Endothelial cell of umbilical vein (primary cell): Measurements from ENCODE around the gene ACTL10.

Experiments used
- CTCF ChIP-seq, 2 donors: IDR thresholded peaks; 1 replicate in 1 of 2; 2 replicates in 1 of 2; pipeline ENCODE4 v1.5.1; 2011; ENCODE audit warnings: low read length in 2 of 2, mild to moderate bottlenecking in 2 of 2, moderate library complexity in 2 of 2, control low read depth in 1 of 2, inconsistent platforms in 1 of 2, low read depth in 1 of 2; ENCODE audit not compliant: insufficient read depth in 1 of 2; ENCODE audit errors: extremely low read depth in 1 of 2
- EZH2 ChIP-seq: IDR thresholded peaks from 2 replicates; pipeline ENCODE4 v1.6.1; 2012; ENCODE audit warnings: borderline replicate concordance, low read depth, mild to moderate bottlenecking, moderate library complexity, low read length, inconsistent platforms; ENCODE audit not compliant: severe bottlenecking
- FOS ChIP-seq: IDR thresholded peaks from 2 replicates; pipeline ENCODE4 v1.6.1; 2011; ENCODE audit warnings: mild to moderate bottlenecking, low read length, moderate library complexity, borderline replicate concordance; ENCODE audit not compliant: insufficient read depth
- GATA2 ChIP-seq: IDR thresholded peaks from 2 replicates; pipeline ENCODE4 v1.7.0; 2011; ENCODE audit warnings: low read depth, mild to moderate bottlenecking, moderate library complexity, mixed read lengths, low read length; ENCODE audit not compliant: insufficient read length, insufficient read depth
- JUN ChIP-seq: IDR thresholded peaks from 2 replicates; pipeline ENCODE4 v1.6.1; 2011; ENCODE audit warnings: borderline replicate concordance, low read depth; ENCODE audit not compliant: insufficient read length, insufficient read depth
- MAX ChIP-seq: IDR thresholded peaks from 2 replicates; pipeline ENCODE4 v1.6.1; 2011; ENCODE audit not compliant: insufficient read depth, insufficient read length
- MYC ChIP-seq: IDR thresholded peaks from one replicate; pipeline ENCODE4 v1.6.1; 2011; ENCODE audit warnings: mild to moderate bottlenecking, low read depth, low read length
- POLR2A ChIP-seq: IDR thresholded peaks from 2 replicates; pipeline ENCODE4 v1.6.1; 2012; ENCODE audit warnings: low read depth, mild to moderate bottlenecking, control low read depth, low read length
- POLR2AphosphoS5 ChIP-seq: IDR thresholded peaks from 2 replicates; pipeline ENCODE4 v1.6.1; 2012; ENCODE audit warnings: low read depth, mild to moderate bottlenecking, control low read depth, low read length, moderate library complexity; ENCODE audit not compliant: insufficient read depth

- TF ChIP-seq CTCF (IDR thresholded peaks at IDR 0.05; ENCODE audit: extremely low read depth in 1 of 2, insufficient read depth in 1 of 2, low read depth in 1 of 2, low read length in 2 of 2) (no peak), POLR2AphosphoS5 (no peak), EZH2 (no peak), POLR2A (no peak), MYC (no peak), JUN (no peak), FOS (no peak), GATA2 (no peak), MAX (no peak)
These were observed 7.8 kb upstream of the ACTL10 start for GRCh38 chr20:33658929-33659328.
